ENCODE measurements around the gene NGB.

NGB gene

GRCh38 chr14:77225892-77226557 is 45.0 kb downstream of the NGB start:
- DNase-seq: no peak

- DNase-seq: no peak
Observed at GRCh38 chr14:77225254-77225653, 45.8 kb downstream of the NGB start.

- no peak for DNase-seq
Observed at GRCh38 chr14:77224212-77224611, 46.8 kb downstream of the NGB start.

- DNase-seq: no peak
Observed at GRCh38 chr14:77222546-77223225, 48.3 kb downstream of the NGB start.

- no peak for DNase-seq
Observed at GRCh38 chr14:77221241-77221871, 49.6 kb downstream of the NGB start.

- DNase-seq: no peak
Observed at GRCh38 chr14:77220246-77221017, 50.6 kb downstream of the NGB start.

GRCh38 chr14:77219591-77219990 is 51.4 kb downstream of the NGB start:
- no peak for DNase-seq

- DNase-seq: no peak
Observed at GRCh38 chr14:77217551-77217950, 53.5 kb downstream of the NGB start.

Measured in activated CD8-positive, alpha-beta memory T cell treated with anti-CD3 and anti-CD28 coated beads for 24 hours (primary cell).